Activated CD4-positive, alpha-beta T cell treated with anti-CD3 and anti-CD28 coated beads, Interleukin-2, amount 10 ng/mL, durations not matched to agents 24 days and 14 days (primary cell): ENCODE data around the gene SHISA2. TPM values are rescaled to one million over a fixed set of nuclear protein-coding genes. Genes with fewer than 3 reads are reported as not detected.
"Not testable (repeated sequence)": the region's sequence is repeated elsewhere in the genome, so short reads cannot be mapped to it uniquely, and the experiment has no call there.

Source experiments
- DNase-seq: peaks from one replicate; pipeline ENCODE4 v3.0.0; 2022
- H3K27ac Mint-ChIP-seq: one replicate; pipeline ENCODE4 v1.8.0; 2022; ENCODE audit warnings: mild to moderate bottlenecking, mixed read lengths
- H3K27me3 Mint-ChIP-seq: one replicate; pipeline ENCODE4 v1.8.0; 2022; ENCODE audit warnings: mixed read lengths
- H3K36me3 Mint-ChIP-seq: one replicate; pipeline ENCODE4 v1.8.0; 2022; ENCODE audit warnings: low read depth, mild to moderate bottlenecking, mixed read lengths
- H3K4me1 Mint-ChIP-seq: one replicate; pipeline ENCODE4 v1.8.0; 2021; ENCODE audit warnings: mixed read lengths
- H3K4me3 Mint-ChIP-seq: one replicate; pipeline ENCODE4 v1.8.0; 2022; ENCODE audit warnings: mild to moderate bottlenecking, moderate library complexity, mixed read lengths
- H3K9me3 Mint-ChIP-seq: one replicate; pipeline ENCODE4 v1.8.0; 2021; ENCODE audit warnings: mixed read lengths
- intact Hi-C: fragments of 100-400 bp; cut with micrococcal nuclease; formaldehyde crosslinking; loops from one replicate; pipeline ENCODE4 v1.15.1; 2023
- total RNA-seq: library from RNA; stranded (reverse); gene quantifications from 2 replicates; pipeline ENCODE4 v1.2.3, GENCODE V29; 2022

Gene SHISA2
- total RNA-seq = 2.2 and 2.3 TPM in 2 replicates

- peaks cover 26% of the 10 kb centered on the region for H3K4me1 Mint-ChIP-seq
- peak within 1 kb of the TSS; percentile 75 for H3K4me3 Mint-ChIP-seq
- intact Hi-C loops = loop anchor here (10.0 kb wide), 1 partner anchor 77 kb away; no protein-coding TSS in a partner anchor
- DNase-seq = peak; percentile 77
- peaks cover 50% of the 10 kb centered on the region for H3K27me3 Mint-ChIP-seq
- no peaks in the 10 kb centered on the region for H3K9me3 Mint-ChIP-seq
- peak within 1 kb of the TSS; percentile 69 for H3K27ac Mint-ChIP-seq
- no peaks in the 10 kb centered on the region for H3K36me3 Mint-ChIP-seq
Observed at GRCh38 chr13:26051657-26052311, at the start of gene SHISA2. SHISA2 (minus strand) TSS chr13:26052016; CDS start chr13:26050975, 1,041 bp downstream.

DNA sequence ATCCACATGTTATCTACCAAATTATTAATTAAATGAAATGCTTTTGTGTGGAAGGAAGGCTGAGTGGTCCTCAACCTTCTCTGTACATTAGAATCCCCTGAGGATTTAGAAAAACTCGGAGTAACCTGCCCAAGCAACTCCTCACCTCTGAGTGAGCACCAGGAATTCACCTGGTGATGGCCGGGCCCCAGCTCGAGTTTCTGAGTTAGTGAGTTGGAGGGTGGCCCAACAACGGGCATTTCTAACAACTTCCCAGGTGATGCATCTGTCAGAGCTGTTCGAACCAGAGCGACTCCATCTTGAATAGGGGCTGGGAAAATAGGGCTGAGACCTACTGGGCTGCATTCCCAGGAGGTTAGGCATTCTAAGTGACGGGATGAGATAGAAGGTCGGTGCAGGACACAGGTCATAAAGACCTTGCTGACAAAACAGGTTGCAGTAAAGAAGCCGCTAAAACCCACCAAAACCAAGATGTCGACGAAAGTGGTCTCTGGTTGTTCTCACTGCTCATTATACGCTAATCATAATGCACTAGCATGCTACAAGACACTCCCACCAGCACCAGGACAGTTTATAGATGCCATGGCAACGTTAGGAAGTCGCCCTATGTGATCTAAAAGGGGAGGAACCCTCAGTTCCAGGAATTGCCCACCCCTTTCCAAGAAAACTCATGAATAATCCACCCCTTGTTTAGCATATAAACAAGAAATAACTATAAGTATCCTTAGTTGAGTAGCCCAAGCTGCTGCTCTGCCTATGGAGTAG, 44.2 kb upstream of the SHISA2 start:
- Mint-ChIP-seq H3K27ac (no peak overlapping the region), H3K4me3 (no peak overlapping the region), H3K4me1 (no peaks in the 10 kb centered on the region), H3K9me3 (no peaks in the 10 kb centered on the region), H3K36me3 (no peaks in the 10 kb centered on the region), H3K27me3 (peaks cover 26% of the 10 kb centered on the region)
- peak; percentile 37 for DNase-seq
- intact Hi-C loops = no loop called here

DNA sequence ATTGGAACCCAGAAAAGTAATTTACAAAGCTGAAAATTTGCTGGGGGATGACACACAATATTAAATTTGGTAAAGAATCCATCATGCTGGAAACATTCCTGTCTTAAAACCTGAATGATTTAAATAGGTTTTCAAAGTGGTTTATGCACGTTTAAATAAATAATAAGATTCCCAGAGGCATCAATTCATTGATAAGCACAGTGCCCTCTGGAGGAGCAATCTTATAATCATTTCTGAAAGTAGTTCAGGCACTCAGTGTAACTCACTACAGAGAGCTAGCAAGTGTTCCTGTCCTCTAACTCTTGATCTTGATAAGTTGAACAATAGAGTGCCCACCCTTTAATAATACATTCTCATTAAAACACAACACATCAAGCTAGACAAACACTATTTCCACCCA, 43.5 kb upstream of the SHISA2 start:
- DNase-seq = peak; percentile 31
- Mint-ChIP-seq H3K27me3 (peaks cover 26% of the 10 kb centered on the region), H3K27ac (no peak overlapping the region), H3K36me3 (no peaks in the 10 kb centered on the region), H3K4me1 (no peaks in the 10 kb centered on the region), H3K9me3 (no peaks in the 10 kb centered on the region), H3K4me3 (no peak overlapping the region)
- intact Hi-C loops = no loop called here

- H3K36me3 Mint-ChIP-seq, H3K27ac Mint-ChIP-seq, intact Hi-C loops, DNase-seq, H3K9me3 Mint-ChIP-seq, H3K4me3 Mint-ChIP-seq, H3K4me1 Mint-ChIP-seq: not testable (repeated sequence)
- H3K27me3 Mint-ChIP-seq = peaks cover 25% of the 10 kb centered on the region
Observed at GRCh38 chr13:26076821-26077220, 25.0 kb upstream of the SHISA2 start.

DNA sequence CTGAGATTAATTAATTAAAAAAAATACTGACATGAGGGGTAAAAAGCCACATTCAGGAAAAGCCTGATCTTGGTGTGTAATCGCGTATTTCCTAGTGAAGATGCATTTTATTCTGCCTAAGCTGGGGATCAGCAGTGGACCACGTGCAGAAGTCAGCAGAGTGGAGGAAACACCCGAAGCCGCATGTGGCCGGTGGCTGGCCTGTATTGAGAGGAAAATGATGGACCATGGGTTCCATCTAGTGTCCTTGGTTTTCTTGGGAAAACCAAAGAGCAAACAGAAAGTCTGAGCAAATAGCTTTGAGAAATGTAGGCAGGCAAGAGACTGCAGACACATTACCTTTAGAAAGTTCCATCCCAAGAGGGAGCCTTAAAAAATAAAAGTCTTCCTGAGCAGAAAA, 23.7 kb upstream of the SHISA2 start:
- Mint-ChIP-seq H3K4me1 (no peaks in the 10 kb centered on the region), H3K36me3 (no peaks in the 10 kb centered on the region), H3K27me3 (peaks cover 25% of the 10 kb centered on the region), H3K27ac (no peak overlapping the region), H3K4me3 (no peak overlapping the region), H3K9me3 (no peaks in the 10 kb centered on the region)
- DNase-seq = peak; percentile 32
- intact Hi-C loops = no loop called here

DNA sequence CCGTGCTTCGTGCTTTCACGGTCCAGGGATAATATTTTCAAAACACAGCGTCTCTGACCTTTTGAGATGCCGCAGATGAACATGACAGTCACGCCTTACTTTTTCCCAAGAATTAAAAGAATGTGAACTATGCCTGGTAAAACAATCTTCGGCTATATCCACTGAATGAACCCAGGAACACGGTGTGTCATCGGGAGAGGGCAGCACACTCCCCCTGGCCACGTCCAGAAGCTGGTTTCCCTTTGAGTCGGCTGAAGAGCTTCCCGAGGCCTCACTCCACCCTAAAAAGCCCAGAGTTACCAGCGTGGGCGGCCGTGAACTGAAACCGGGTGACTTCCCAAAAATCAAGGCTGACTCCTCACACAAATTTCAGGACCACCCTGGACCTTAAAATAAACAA, 22.9 kb upstream of the SHISA2 start:
- H3K4me3 Mint-ChIP-seq = no peak overlapping the region
- peaks cover 25% of the 10 kb centered on the region for H3K27me3 Mint-ChIP-seq
- peak; percentile 18 for DNase-seq
- no peaks in the 10 kb centered on the region for H3K4me1 Mint-ChIP-seq
- no peak overlapping the region for H3K27ac Mint-ChIP-seq
- H3K36me3 Mint-ChIP-seq = no peaks in the 10 kb centered on the region
- H3K9me3 Mint-ChIP-seq = no peaks in the 10 kb centered on the region
- intact Hi-C loops = no loop called here

GRCh38 chr13:26072335-26072734, 20.5 kb upstream of the SHISA2 start:
- peaks cover 23% of the 10 kb centered on the region for H3K27me3 Mint-ChIP-seq
- DNase-seq = peak; percentile 49
- intact Hi-C loops = loop anchor here (1.0 kb wide), 1 partner anchor 498 kb away; no protein-coding TSS in a partner anchor
- not testable (repeated sequence) for H3K4me1 Mint-ChIP-seq, H3K36me3 Mint-ChIP-seq, H3K4me3 Mint-ChIP-seq, H3K27ac Mint-ChIP-seq, H3K9me3 Mint-ChIP-seq

DNA sequence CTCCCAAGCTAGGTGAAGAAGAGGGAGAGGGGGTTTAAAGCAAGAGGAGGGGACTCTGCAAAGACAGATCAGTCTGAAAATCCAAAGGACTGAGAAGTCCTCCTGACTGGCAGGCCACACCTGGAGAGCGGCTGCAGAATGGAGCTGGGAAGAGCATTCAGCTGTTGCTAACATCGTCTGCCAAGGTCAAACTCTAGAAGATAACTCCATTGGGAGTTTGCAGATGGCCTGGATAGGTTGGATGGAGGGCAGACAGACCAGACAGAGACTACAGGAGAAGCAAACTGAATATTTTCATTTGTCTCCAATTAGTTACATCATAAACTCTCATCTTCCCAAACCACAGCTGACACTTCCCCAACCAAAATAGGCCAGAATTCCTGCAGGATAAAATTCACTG, 19.9 kb upstream of the SHISA2 start:
- no peaks in the 10 kb centered on the region for H3K4me1 Mint-ChIP-seq
- H3K4me3 Mint-ChIP-seq = no peak overlapping the region
- H3K9me3 Mint-ChIP-seq = no peaks in the 10 kb centered on the region
- H3K36me3 Mint-ChIP-seq = no peaks in the 10 kb centered on the region
- peaks cover 21% of the 10 kb centered on the region for H3K27me3 Mint-ChIP-seq
- intact Hi-C loops = loop anchor here (1.0 kb wide), 1 partner anchor 497 kb away; no protein-coding TSS in a partner anchor
- peak; percentile 40 for DNase-seq
- H3K27ac Mint-ChIP-seq = no peak overlapping the region

- H3K27ac Mint-ChIP-seq, intact Hi-C loops, H3K4me3 Mint-ChIP-seq, H3K36me3 Mint-ChIP-seq, DNase-seq, H3K4me1 Mint-ChIP-seq, H3K9me3 Mint-ChIP-seq: not testable (repeated sequence)
- H3K27me3 Mint-ChIP-seq = peaks cover 12% of the 10 kb centered on the region
Observed at GRCh38 chr13:26069642-26070041, 17.8 kb upstream of the SHISA2 start.

DNA sequence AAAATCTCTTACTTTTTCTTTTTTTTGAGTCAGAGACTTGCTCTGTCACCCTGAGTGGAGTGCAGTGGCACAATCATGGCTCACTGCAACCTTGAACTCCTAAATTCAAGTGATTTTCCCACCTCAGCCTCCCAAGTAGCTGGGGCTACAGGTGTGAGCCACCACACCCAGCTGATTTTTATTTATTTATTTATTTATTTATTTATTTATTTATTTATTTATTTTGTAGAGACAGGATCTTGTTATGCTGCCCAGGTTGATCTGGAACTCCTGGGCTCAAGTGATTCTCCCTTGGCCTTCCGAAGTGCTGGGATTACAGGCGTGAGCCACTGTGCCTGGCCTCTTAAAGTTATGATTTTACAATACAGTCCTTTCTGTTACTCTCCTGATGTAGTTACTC, 16.6 kb upstream of the SHISA2 start:
- intact Hi-C loops, H3K36me3 Mint-ChIP-seq, H3K4me1 Mint-ChIP-seq, H3K9me3 Mint-ChIP-seq, H3K27ac Mint-ChIP-seq, DNase-seq, H3K4me3 Mint-ChIP-seq: not testable (repeated sequence)
- peaks cover 11% of the 10 kb centered on the region for H3K27me3 Mint-ChIP-seq

- Mint-ChIP-seq H3K9me3 (no peaks in the 10 kb centered on the region), H3K4me3 (no peak overlapping the region), H3K27ac (no peak overlapping the region), H3K27me3 (peaks cover 13% of the 10 kb centered on the region), H3K4me1 (peaks cover 4% of the 10 kb centered on the region), H3K36me3 (no peaks in the 10 kb centered on the region)
- DNase-seq = peak; percentile 24
- intact Hi-C loops = no loop called here
Observed at GRCh38 chr13:26067601-26068000, 15.8 kb upstream of the SHISA2 start.

DNA sequence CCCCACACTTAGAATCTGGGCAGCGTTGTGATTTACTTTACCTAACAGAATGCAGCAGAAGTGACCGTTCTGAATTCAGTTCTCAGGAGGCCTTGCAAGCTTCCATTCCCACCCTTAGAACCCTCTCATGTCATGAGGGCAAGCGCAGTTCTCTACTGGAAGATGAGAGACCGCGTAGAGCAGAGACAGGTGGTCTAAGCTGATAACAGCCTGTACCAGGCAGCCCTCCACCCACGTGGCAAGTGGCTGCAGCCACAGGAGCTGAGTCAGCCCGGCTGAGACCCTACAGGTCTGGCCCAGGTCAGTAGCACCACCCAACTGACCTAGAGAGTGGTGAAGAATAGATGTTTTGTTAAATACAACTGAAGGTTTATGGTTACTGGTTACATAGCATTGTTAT, 14.7 kb upstream of the SHISA2 start:
- H3K27ac Mint-ChIP-seq, H3K4me3 Mint-ChIP-seq, intact Hi-C loops, H3K27me3 Mint-ChIP-seq, H3K36me3 Mint-ChIP-seq, H3K9me3 Mint-ChIP-seq, H3K4me1 Mint-ChIP-seq: not testable (repeated sequence)
- peak; percentile 47 for DNase-seq

GRCh38 chr13:26062853-26063444, 11.1 kb upstream of the SHISA2 start:
- H3K27ac Mint-ChIP-seq = no peak overlapping the region
- H3K27me3 Mint-ChIP-seq = peaks cover 15% of the 10 kb centered on the region
- H3K4me3 Mint-ChIP-seq = no peak overlapping the region
- no peaks in the 10 kb centered on the region for H3K36me3 Mint-ChIP-seq
- intact Hi-C loops = loop anchor here (1.0 kb wide), 2 partner anchors 234 to 489 kb away; no protein-coding TSS in a partner anchor
- DNase-seq = peak; percentile 86
- H3K4me1 Mint-ChIP-seq = peaks cover 15% of the 10 kb centered on the region
- no peaks in the 10 kb centered on the region for H3K9me3 Mint-ChIP-seq

DNA sequence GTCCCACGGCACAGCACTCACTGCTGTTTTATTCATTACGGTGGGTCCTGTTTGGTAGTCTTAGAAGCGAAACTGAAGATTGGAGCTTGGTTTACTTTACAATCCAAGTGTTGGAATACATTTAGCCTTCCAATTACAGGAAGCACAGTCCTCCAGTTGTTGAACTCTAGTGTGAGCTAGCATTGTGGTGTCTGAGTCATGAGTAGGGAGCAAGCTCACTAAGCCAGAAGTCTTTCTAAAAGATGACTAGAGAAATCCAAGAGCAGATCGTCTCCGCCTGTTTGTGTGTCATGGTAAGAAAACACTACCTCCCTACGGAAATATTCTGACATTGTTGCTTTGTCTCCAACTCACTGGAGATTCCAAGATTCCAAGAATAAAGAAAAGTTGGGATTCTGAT, 10.1 kb upstream of the SHISA2 start:
- peaks cover 19% of the 10 kb centered on the region for H3K27me3 Mint-ChIP-seq
- no peaks in the 10 kb centered on the region for H3K36me3 Mint-ChIP-seq
- no peak overlapping the region for H3K27ac Mint-ChIP-seq
- intact Hi-C loops = no loop called here
- H3K4me3 Mint-ChIP-seq = no peak overlapping the region
- DNase-seq = no peak
- H3K9me3 Mint-ChIP-seq = no peaks in the 10 kb centered on the region
- peaks cover 15% of the 10 kb centered on the region for H3K4me1 Mint-ChIP-seq
